HL-60 (cell line): ENCODE measurements around the gene GALNT13.

ENCODE experiments used
- DNase-seq, 2 experiments: peaks; one replicate each; pipeline ENCODE4 v3.0.0-alpha.2; 2010 to 2020; ENCODE audit warnings: low read depth in 1 of 2, low spot score in 1 of 2
- H3K27ac ChIP-seq: fragments of 250-450 bp; sonication (Bioruptor Pico); replicated peaks from 2 replicates; pipeline ENCODE4 v1.5.1; 2020; ENCODE audit warnings: mild to moderate bottlenecking, moderate library complexity
- H3K27me3 ChIP-seq: fragments of 250-450 bp; sonication (Bioruptor Pico); 2 replicates; pipeline ENCODE4 v1.5.1; 2021; ENCODE audit warnings: mild to moderate bottlenecking, moderate library complexity; ENCODE audit not compliant: insufficient read depth, poor library complexity, severe bottlenecking
- H3K4me3 ChIP-seq: replicated peaks from 2 replicates; pipeline ENCODE4 v1.5.1; 2011; ENCODE audit warnings: mild to moderate bottlenecking, control low read depth, low read length; ENCODE audit not compliant: insufficient read depth
- CTCF ChIP-seq: IDR thresholded peaks from one replicate; pipeline ENCODE4 v1.5.1; 2011; ENCODE audit warnings: low read length, control low read depth, inconsistent platforms; ENCODE audit not compliant: insufficient read depth
- GABPA ChIP-seq: IDR thresholded peaks from 2 replicates; pipeline ENCODE4 v1.6.1; 2012; ENCODE audit warnings: low read depth
- POLR2AphosphoS5 ChIP-seq: IDR thresholded peaks from 2 replicates; pipeline ENCODE4 v1.6.1; 2012; ENCODE audit warnings: low read depth
- REST ChIP-seq: IDR thresholded peaks from 2 replicates; pipeline ENCODE4 v1.6.1; 2012; ENCODE audit warnings: low read depth; ENCODE audit not compliant: insufficient replicate concordance
- SPI1 ChIP-seq: IDR thresholded peaks from 2 replicates; pipeline ENCODE4 v1.6.1; 2012; ENCODE audit warnings: low read depth, mild to moderate bottlenecking, borderline replicate concordance

The GALNT13 gene

GRCh38 chr2:154130821-154131220 is 259.1 kb downstream of the GALNT13 start:
- Histone ChIP-seq H3K27me3 (no peaks in the 10 kb centered on the region), H3K27ac (no peak overlapping the region), H3K4me3 (no peak overlapping the region)
- DNase-seq = no peak
- TF ChIP-seq SPI1 = no peak
- TF ChIP-seq GABPA = no peak
- TF ChIP-seq POLR2AphosphoS5 = no peak
- no peak for TF ChIP-seq REST
- no peak for TF ChIP-seq CTCF

GRCh38 chr2:154132827-154133226 is 261.1 kb downstream of the GALNT13 start:
- no peak for DNase-seq
- Histone ChIP-seq H3K27ac (no peak overlapping the region), H3K27me3 (no peaks in the 10 kb centered on the region), H3K4me3 (no peak overlapping the region)
- no peak for TF ChIP-seq POLR2AphosphoS5
- TF ChIP-seq CTCF = no peak
- TF ChIP-seq SPI1 = no peak
- no peak for TF ChIP-seq GABPA
- TF ChIP-seq REST = no peak

GRCh38 chr2:154133823-154134222 is 262.1 kb downstream of the GALNT13 start:
- TF ChIP-seq POLR2AphosphoS5 (no peak), GABPA (no peak), REST (no peak), SPI1 (no peak), CTCF (no peak)
- DNase-seq = no peak
- no peak overlapping the region for H3K27ac ChIP-seq
- no peaks in the 10 kb centered on the region for H3K27me3 ChIP-seq
- no peak overlapping the region for H3K4me3 ChIP-seq
